ENCODE data around the gene ABCC8.

ABCC8 gene

GRCh38 chr11:17401316-17401715, 75.3 kb downstream of the ABCC8 start:
- DNase-seq = no peak

- no peak for DNase-seq
Observed at GRCh38 chr11:17400048-17400775, 76.4 kb downstream of the ABCC8 start.

GRCh38 chr11:17399236-17399635, 77.4 kb downstream of the ABCC8 start:
- no peak for DNase-seq

GRCh38 chr11:17397311-17398002, 79.2 kb downstream of the ABCC8 start:
- no peak for DNase-seq

- no peak for DNase-seq
Observed at GRCh38 chr11:17396598-17397310, 79.9 kb downstream of the ABCC8 start.

- no peak for DNase-seq
Observed at GRCh38 chr11:17395978-17396377, 80.7 kb downstream of the ABCC8 start.

GRCh38 chr11:17395554-17395961, 81.1 kb downstream of the ABCC8 start:
- DNase-seq = no peak

- no peak for DNase-seq
Observed at GRCh38 chr11:17394743-17395390, 81.8 kb downstream of the ABCC8 start.

- no peak for DNase-seq
Observed at GRCh38 chr11:17393472-17393871, 83.2 kb downstream of the ABCC8 start.

- DNase-seq = no peak
Observed at GRCh38 chr11:17392872-17393271, 83.8 kb downstream of the ABCC8 start.

- DNase-seq = no peak
Observed at GRCh38 chr11:17391493-17392355, 84.9 kb downstream of the ABCC8 start.

- no peak for DNase-seq
Observed at GRCh38 chr11:17389957-17390649, 86.5 kb downstream of the ABCC8 start.

- DNase-seq = peak; percentile 40
Observed at GRCh38 chr11:17389211-17389956, 87.3 kb downstream of the ABCC8 start.

GRCh38 chr11:17388609-17389210, 87.9 kb downstream of the ABCC8 start, which contains the start of gene KCNJ11:
Gene KCNJ11, minus strand, starts transcription at chr11:17388659. Its CDS starts 568 bp downstream, at chr11:17388091.
- DNase-seq = no peak

- DNase-seq = no peak
Observed at GRCh38 chr11:17387811-17388210, 88.8 kb downstream of the ABCC8 start.

GRCh38 chr11:17387254-17387653, 89.4 kb downstream of the ABCC8 start:
- no peak for DNase-seq

GRCh38 chr11:17386331-17387084, 90.1 kb downstream of the ABCC8 start:
- DNase-seq = peak; percentile 55

- DNase-seq = no peak
Observed at GRCh38 chr11:17385926-17386325, 90.7 kb downstream of the ABCC8 start.

- DNase-seq = no peak
Observed at GRCh38 chr11:17385492-17385891, 91.2 kb downstream of the ABCC8 start.

All from hematopoietic multipotent progenitor cell treated with erythropoietin and hydrocortisone succinate and interleukin-3 and kit ligand, for 8 days (in vitro differentiated cells).